Measurements from ENCODE around the gene TOP1.
A peak's percentile ranks its signal among the peaks of the same experiment; 100 is the strongest.

The TOP1 gene

GRCh38 chr20:41061155-41061554 is 32.5 kb downstream of the TOP1 start:
- no peak for DNase-seq

GRCh38 chr20:41063442-41063841 is 34.8 kb downstream of the TOP1 start:
- no peak for DNase-seq

GRCh38 chr20:41064377-41064776 is 35.8 kb downstream of the TOP1 start:
- DNase-seq, result no peak

GRCh38 chr20:41065716-41066115 is 37.1 kb downstream of the TOP1 start:
- DNase-seq, result peak; percentile 20

- DNase-seq, result no peak
These were observed 40.2 kb downstream of the TOP1 start for GRCh38 chr20:41068806-41069205.

- DNase-seq, result no peak
These were observed 43.7 kb downstream of the TOP1 start for GRCh38 chr20:41072190-41072863.

GRCh38 chr20:41072915-41073314 is 44.3 kb downstream of the TOP1 start:
- no peak for DNase-seq

GRCh38 chr20:41074441-41074840 is 45.8 kb downstream of the TOP1 start:
- DNase-seq, result no peak

GRCh38 chr20:41076776-41077175 is 48.2 kb downstream of the TOP1 start:
- no peak for DNase-seq

GRCh38 chr20:41078329-41078728 is 49.7 kb downstream of the TOP1 start:
- no peak for DNase-seq

- no peak for DNase-seq
These were observed 50.4 kb downstream of the TOP1 start for GRCh38 chr20:41079066-41079465.

- no peak for DNase-seq
These were observed 52.2 kb downstream of the TOP1 start for GRCh38 chr20:41080866-41081265.

GRCh38 chr20:41081276-41081814 is 52.7 kb downstream of the TOP1 start:
- DNase-seq, result no peak

- no peak for DNase-seq
These were observed 53.7 kb downstream of the TOP1 start for GRCh38 chr20:41082306-41082705.

GRCh38 chr20:41085606-41086005 is 57.0 kb downstream of the TOP1 start:
- DNase-seq, result no peak

GRCh38 chr20:41086402-41087324 is 58.0 kb downstream of the TOP1 start:
- peak; percentile 87 for DNase-seq

- DNase-seq, result no peak
These were observed 58.7 kb downstream of the TOP1 start for GRCh38 chr20:41087325-41087685.

- no peak for DNase-seq
These were observed 59.2 kb downstream of the TOP1 start for GRCh38 chr20:41087777-41088176.

- DNase-seq, result no peak
These were observed 60.9 kb downstream of the TOP1 start for GRCh38 chr20:41089555-41089954.

- DNase-seq, result no peak
These were observed 63.3 kb downstream of the TOP1 start for GRCh38 chr20:41091927-41092326.

- no peak for DNase-seq
These were observed 65.9 kb downstream of the TOP1 start for GRCh38 chr20:41094353-41095055.

GRCh38 chr20:41095110-41095969 is 66.7 kb downstream of the TOP1 start:
- peak; percentile 49 for DNase-seq

Data from NCI-H146 (cell line).